Astrocyte (in vitro differentiated cells and primary cell): Measurements from ENCODE around the gene TMEM178B. TPM values are rescaled to one million over a fixed set of nuclear protein-coding genes. Genes with fewer than 3 reads are reported as not detected.

ENCODE experiments used
- DNase-seq: peaks from one replicate; pipeline ENCODE4 v3.0.0-alpha.2; 2010; ENCODE audit warnings: low read depth
- FAIRE-seq: peaks from 2 replicates; lab custom pipeline; 2011; peaks lifted over from hg19 to GRCh38; lab: Jason Lieb, UNC
- H2AFZ ChIP-seq: 2 replicates; pipeline ENCODE4 v1.6.0; 2012; ENCODE audit warnings: low read depth, low read length, inconsistent platforms
- H3K27ac ChIP-seq: 2 replicates; pipeline ENCODE4 v1.5.1; 2011; ENCODE audit warnings: low read depth, low read length, inconsistent platforms
- H3K27me3 ChIP-seq: 2 replicates; pipeline ENCODE4 v1.6.0; 2011; ENCODE audit warnings: low read length, inconsistent platforms; ENCODE audit not compliant: insufficient read depth
- H3K36me3 ChIP-seq: 2 replicates; pipeline ENCODE4 v1.5.1; 2011; ENCODE audit warnings: low read length, inconsistent platforms; ENCODE audit not compliant: insufficient read depth
- H3K4me1 ChIP-seq: 2 replicates; pipeline ENCODE4 v1.5.1; 2011; ENCODE audit warnings: low read length, inconsistent platforms; ENCODE audit not compliant: insufficient read depth
- H3K4me2 ChIP-seq: 2 replicates; pipeline ENCODE4 v1.6.0; 2012; ENCODE audit warnings: low read length, inconsistent platforms
- H3K4me3 ChIP-seq: 2 replicates; pipeline ENCODE4 v1.5.1; 2011; ENCODE audit warnings: low read depth, mild to moderate bottlenecking, low read length, inconsistent platforms; ENCODE audit not compliant: insufficient read depth
- H3K79me2 ChIP-seq: 2 replicates; pipeline ENCODE4 v1.6.0; 2012; ENCODE audit warnings: mild to moderate bottlenecking, low read length, inconsistent platforms; ENCODE audit not compliant: insufficient read depth
- H3K9ac ChIP-seq: 2 replicates; pipeline ENCODE4 v1.6.0; 2012; ENCODE audit warnings: mild to moderate bottlenecking, low read length, inconsistent platforms
- H3K9me3 ChIP-seq: 2 replicates; pipeline ENCODE4 v1.5.1; 2012; ENCODE audit warnings: low read depth, mild to moderate bottlenecking, low read length, inconsistent platforms; ENCODE audit not compliant: insufficient read depth
- H4K20me1 ChIP-seq: 2 replicates; pipeline ENCODE4 v1.6.0; 2012; ENCODE audit warnings: low read length, inconsistent platforms; ENCODE audit not compliant: insufficient read depth
- H3K27ac Mint-ChIP-seq: one replicate; pipeline ENCODE4 v1.8.0; 2021; ENCODE audit warnings: mild to moderate bottlenecking, mixed read lengths; ENCODE audit not compliant: unreplicated experiment
- H3K27me3 Mint-ChIP-seq: one replicate; pipeline ENCODE4 v1.8.0; 2021; ENCODE audit warnings: low read depth, mixed read lengths; ENCODE audit not compliant: unreplicated experiment
- H3K36me3 Mint-ChIP-seq: one replicate; pipeline ENCODE4 v1.8.0; 2021; ENCODE audit warnings: low read depth, mixed read lengths; ENCODE audit not compliant: unreplicated experiment
- H3K4me1 Mint-ChIP-seq: one replicate; pipeline ENCODE4 v1.8.0; 2021; ENCODE audit warnings: low read depth, mixed read lengths; ENCODE audit not compliant: unreplicated experiment
- H3K4me3 Mint-ChIP-seq: one replicate; pipeline ENCODE4 v1.8.0; 2021; ENCODE audit warnings: mild to moderate bottlenecking, moderate library complexity, mixed read lengths; ENCODE audit not compliant: unreplicated experiment
- H3K9me3 Mint-ChIP-seq: one replicate; pipeline ENCODE4 v1.8.0; 2021; ENCODE audit warnings: mild to moderate bottlenecking, mixed read lengths; ENCODE audit not compliant: unreplicated experiment
- CTCF ChIP-seq: IDR thresholded peaks from 2 replicates; pipeline ENCODE4 v1.5.1; 2011; ENCODE audit warnings: low read depth, mild to moderate bottlenecking, inconsistent platforms, low read length, moderate library complexity; ENCODE audit not compliant: insufficient read depth
- EZH2 ChIP-seq: IDR thresholded peaks from 2 replicates; pipeline ENCODE4 v1.6.1; 2012; ENCODE audit warnings: mild to moderate bottlenecking, low read length, inconsistent platforms; ENCODE audit not compliant: insufficient read depth
- total RNA-seq: library from RNA; stranded (reverse); gene quantifications from 2 replicates; pipeline ENCODE4 v1.2.1, GENCODE V29; 2021

Gene TMEM178B
- total RNA-seq, 1 donor from 2014 or later: 3.9 TPM

GRCh38 chr7:141128931-141129330, 55.1 kb downstream of the TMEM178B start:
- Histone ChIP-seq H3K79me2 (no peaks in the 10 kb centered on the region), H3K27ac (no peak overlapping the region), H2AFZ (no peak overlapping the region), H3K9me3 (no peaks in the 10 kb centered on the region), H4K20me1 (no peaks in the 10 kb centered on the region), H3K4me3 (no peak overlapping the region), H3K4me2 (no peak overlapping the region), H3K27me3 (no peaks in the 10 kb centered on the region), H3K36me3 (no peaks in the 10 kb centered on the region), H3K4me1 (no peaks in the 10 kb centered on the region), H3K9ac (no peak overlapping the region)
- Mint-ChIP-seq H3K36me3 (no peaks in the 10 kb centered on the region), H3K4me1 (no peaks in the 10 kb centered on the region), H3K4me3 (no peak overlapping the region), H3K27ac (no peak overlapping the region), H3K27me3 (no peaks in the 10 kb centered on the region), H3K9me3 (peaks cover 4% of the 10 kb centered on the region)
- no peak for FAIRE-seq
- TF ChIP-seq CTCF: no peak
- no peak for TF ChIP-seq EZH2
- DNase-seq: no peak

GRCh38 chr7:141132671-141133070, 58.8 kb downstream of the TMEM178B start:
- no peak overlapping the region for H3K27ac Mint-ChIP-seq
- no peak overlapping the region for H3K9ac ChIP-seq
- H3K4me3 Mint-ChIP-seq: no peak overlapping the region
- no peak overlapping the region for H3K27ac ChIP-seq
- H3K4me1 ChIP-seq: no peaks in the 10 kb centered on the region
- no peak overlapping the region for H2AFZ ChIP-seq
- H3K4me3 ChIP-seq: no peak overlapping the region
- no peak for DNase-seq
- no peaks in the 10 kb centered on the region for H3K79me2 ChIP-seq
- no peaks in the 10 kb centered on the region for H3K4me1 Mint-ChIP-seq
- no peaks in the 10 kb centered on the region for H3K9me3 ChIP-seq
- H3K9me3 Mint-ChIP-seq: peaks cover 2% of the 10 kb centered on the region
- no peak overlapping the region for H3K4me2 ChIP-seq
- TF ChIP-seq EZH2 (no peak), CTCF (no peak)
- H4K20me1 ChIP-seq: no peaks in the 10 kb centered on the region
- H3K36me3 ChIP-seq: no peaks in the 10 kb centered on the region
- no peaks in the 10 kb centered on the region for H3K27me3 Mint-ChIP-seq
- H3K27me3 ChIP-seq: no peaks in the 10 kb centered on the region
- H3K36me3 Mint-ChIP-seq: no peaks in the 10 kb centered on the region
- no peak for FAIRE-seq

- no peak for DNase-seq
- peaks cover 2% of the 10 kb centered on the region for H3K9me3 Mint-ChIP-seq
- H3K27me3 ChIP-seq: no peaks in the 10 kb centered on the region
- H3K27ac Mint-ChIP-seq: no peak overlapping the region
- no peak overlapping the region for H2AFZ ChIP-seq
- H3K4me2 ChIP-seq: no peak overlapping the region
- no peak overlapping the region for H3K4me3 Mint-ChIP-seq
- H3K4me1 ChIP-seq: no peaks in the 10 kb centered on the region
- FAIRE-seq: no peak
- no peaks in the 10 kb centered on the region for H3K79me2 ChIP-seq
- no peak overlapping the region for H3K27ac ChIP-seq
- TF ChIP-seq CTCF: no peak
- no peak for TF ChIP-seq EZH2
- H3K9me3 ChIP-seq: no peaks in the 10 kb centered on the region
- no peaks in the 10 kb centered on the region for H3K36me3 ChIP-seq
- H4K20me1 ChIP-seq: no peaks in the 10 kb centered on the region
- H3K9ac ChIP-seq: no peak overlapping the region
- H3K4me3 ChIP-seq: no peak overlapping the region
- H3K36me3 Mint-ChIP-seq: no peaks in the 10 kb centered on the region
- H3K27me3 Mint-ChIP-seq: no peaks in the 10 kb centered on the region
- no peaks in the 10 kb centered on the region for H3K4me1 Mint-ChIP-seq
Observed at GRCh38 chr7:141133646-141134045, 59.8 kb downstream of the TMEM178B start.
